Measurements from ENCODE around the gene KCNAB1.

KCNAB1 gene

DNA sequence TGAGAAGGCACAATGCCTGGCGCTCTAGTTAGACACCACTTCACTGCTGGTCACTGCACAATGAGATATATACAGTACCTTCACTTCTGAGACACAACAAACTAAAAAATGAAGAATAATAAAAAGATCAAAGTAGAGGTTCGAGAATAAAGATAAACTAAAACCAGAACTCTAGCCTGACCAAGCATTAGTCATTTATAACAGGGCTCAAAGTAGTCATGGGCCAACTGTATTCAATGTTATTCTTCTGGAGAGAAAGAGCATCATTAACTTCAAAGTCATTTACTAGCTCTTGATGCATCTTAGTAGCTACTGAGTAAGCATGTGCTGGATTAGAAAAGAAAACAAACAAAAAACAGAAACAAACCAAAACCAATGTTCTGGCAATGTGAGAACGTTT is 289.3 kb downstream of the KCNAB1 start:
- TF ChIP-seq CSDC2 (CRISPR knock-in tag; IDR thresholded peaks at IDR 0.05) (no peak), GLIS3 (CRISPR knock-in tag; IDR thresholded peaks at IDR 0.05) (no peak), ZFP3 (CRISPR knock-in tag; IDR thresholded peaks at IDR 0.05) (no peak), CSRNP3 (CRISPR knock-in tag; IDR thresholded peaks at IDR 0.05) (no peak), ZNF565 (CRISPR knock-in tag; conservative IDR thresholded peaks at IDR 0.05; ENCODE audit: low read depth) (no peak), ISL1 (CRISPR knock-in tag; IDR thresholded peaks at IDR 0.05) (no peak), ZNF70 (CRISPR knock-in tag; IDR thresholded peaks at IDR 0.05) (no peak), RARB (CRISPR knock-in tag; IDR thresholded peaks at IDR 0.05) (no peak), CREB5 (CRISPR knock-in tag; IDR thresholded peaks at IDR 0.05; ENCODE audit: low read depth) (no peak), SNAI2 (CRISPR knock-in tag; IDR thresholded peaks at IDR 0.05) (no peak), PATZ1 (CRISPR knock-in tag; IDR thresholded peaks at IDR 0.05; ENCODE audit: borderline replicate concordance) (no peak), ZNF8 (CRISPR knock-in tag; IDR thresholded peaks at IDR 0.05) (no peak), ZC3H10 (CRISPR knock-in tag; IDR thresholded peaks at IDR 0.05) (no peak)
- TF ChIP-seq, protein P1, sequence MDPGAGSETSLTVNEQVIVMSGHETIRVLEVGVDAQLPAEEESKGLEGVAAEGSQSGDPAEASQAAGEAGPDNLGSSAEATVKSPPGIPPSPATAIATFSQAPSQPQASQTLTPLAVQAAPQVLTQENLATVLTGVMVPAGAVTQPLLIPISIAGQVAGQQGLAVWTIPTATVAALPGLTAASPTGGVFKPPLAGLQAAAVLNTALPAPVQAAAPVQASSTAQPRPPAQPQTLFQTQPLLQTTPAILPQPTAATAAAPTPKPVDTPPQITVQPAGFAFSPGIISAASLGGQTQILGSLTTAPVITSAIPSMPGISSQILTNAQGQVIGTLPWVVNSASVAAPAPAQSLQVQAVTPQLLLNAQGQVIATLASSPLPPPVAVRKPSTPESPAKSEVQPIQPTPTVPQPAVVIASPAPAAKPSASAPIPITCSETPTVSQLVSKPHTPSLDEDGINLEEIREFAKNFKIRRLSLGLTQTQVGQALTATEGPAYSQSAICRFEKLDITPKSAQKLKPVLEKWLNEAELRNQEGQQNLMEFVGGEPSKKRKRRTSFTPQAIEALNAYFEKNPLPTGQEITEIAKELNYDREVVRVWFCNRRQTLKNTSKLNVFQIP (CRISPR knock-in tag; IDR thresholded peaks at IDR 0.05; ENCODE audit: borderline replicate concordance, low read depth) = no peak
- TF ChIP-seq, protein P2, sequence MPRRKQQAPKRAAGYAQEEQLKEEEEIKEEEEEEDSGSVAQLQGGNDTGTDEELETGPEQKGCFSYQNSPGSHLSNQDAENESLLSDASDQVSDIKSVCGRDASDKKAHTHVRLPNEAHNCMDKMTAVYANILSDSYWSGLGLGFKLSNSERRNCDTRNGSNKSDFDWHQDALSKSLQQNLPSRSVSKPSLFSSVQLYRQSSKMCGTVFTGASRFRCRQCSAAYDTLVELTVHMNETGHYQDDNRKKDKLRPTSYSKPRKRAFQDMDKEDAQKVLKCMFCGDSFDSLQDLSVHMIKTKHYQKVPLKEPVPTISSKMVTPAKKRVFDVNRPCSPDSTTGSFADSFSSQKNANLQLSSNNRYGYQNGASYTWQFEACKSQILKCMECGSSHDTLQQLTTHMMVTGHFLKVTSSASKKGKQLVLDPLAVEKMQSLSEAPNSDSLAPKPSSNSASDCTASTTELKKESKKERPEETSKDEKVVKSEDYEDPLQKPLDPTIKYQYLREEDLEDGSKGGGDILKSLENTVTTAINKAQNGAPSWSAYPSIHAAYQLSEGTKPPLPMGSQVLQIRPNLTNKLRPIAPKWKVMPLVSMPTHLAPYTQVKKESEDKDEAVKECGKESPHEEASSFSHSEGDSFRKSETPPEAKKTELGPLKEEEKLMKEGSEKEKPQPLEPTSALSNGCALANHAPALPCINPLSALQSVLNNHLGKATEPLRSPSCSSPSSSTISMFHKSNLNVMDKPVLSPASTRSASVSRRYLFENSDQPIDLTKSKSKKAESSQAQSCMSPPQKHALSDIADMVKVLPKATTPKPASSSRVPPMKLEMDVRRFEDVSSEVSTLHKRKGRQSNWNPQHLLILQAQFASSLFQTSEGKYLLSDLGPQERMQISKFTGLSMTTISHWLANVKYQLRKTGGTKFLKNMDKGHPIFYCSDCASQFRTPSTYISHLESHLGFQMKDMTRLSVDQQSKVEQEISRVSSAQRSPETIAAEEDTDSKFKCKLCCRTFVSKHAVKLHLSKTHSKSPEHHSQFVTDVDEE (CRISPR knock-in tag; IDR thresholded peaks at IDR 0.05) = no peak
- ATAC-seq = no peak

GRCh38 chr3:156412600-156412999 is 292.2 kb downstream of the KCNAB1 start:
- TF ChIP-seq ZNF565 (CRISPR knock-in tag; conservative IDR thresholded peaks at IDR 0.05; ENCODE audit: low read depth) (no peak), SNAI2 (CRISPR knock-in tag; IDR thresholded peaks at IDR 0.05) (no peak), ZNF8 (CRISPR knock-in tag; IDR thresholded peaks at IDR 0.05) (no peak), ZFP3 (CRISPR knock-in tag; IDR thresholded peaks at IDR 0.05) (no peak), ZFP30 (CRISPR knock-in tag; IDR thresholded peaks at IDR 0.05) (no peak), ARNTL (CRISPR knock-in tag; IDR thresholded peaks at IDR 0.05; ENCODE audit: borderline replicate concordance, low read depth) (no peak), ZNF70 (CRISPR knock-in tag; IDR thresholded peaks at IDR 0.05) (no peak), ZC3H10 (CRISPR knock-in tag; IDR thresholded peaks at IDR 0.05) (no peak), PATZ1 (CRISPR knock-in tag; IDR thresholded peaks at IDR 0.05; ENCODE audit: borderline replicate concordance) (no peak), CREB5 (CRISPR knock-in tag; IDR thresholded peaks at IDR 0.05; ENCODE audit: low read depth) (no peak), ISL1 (CRISPR knock-in tag; IDR thresholded peaks at IDR 0.05) (no peak), BACH2 (CRISPR knock-in tag; IDR thresholded peaks at IDR 0.05; ENCODE audit: borderline replicate concordance) (no peak), OSR1 (CRISPR knock-in tag; IDR thresholded peaks at IDR 0.05) (no peak), RARB (CRISPR knock-in tag; IDR thresholded peaks at IDR 0.05) (no peak)
- TF ChIP-seq, protein P2 (CRISPR knock-in tag; IDR thresholded peaks at IDR 0.05) = no peak
- TF ChIP-seq, protein P1 (CRISPR knock-in tag; IDR thresholded peaks at IDR 0.05; ENCODE audit: borderline replicate concordance, low read depth) = no peak

More at GRCh38 chr3:156412600-156412999, 292.2 kb downstream of the KCNAB1 start:
- ATAC-seq = no peak
